K562 (cell line): Measurements from ENCODE around the gene OR11G2. TPM values are rescaled to one million over a fixed set of nuclear protein-coding genes. Genes with fewer than 3 reads are reported as not detected.

ENCODE experiments used
- ARID1B ChIP-seq: fragments of 450-650 bp; IDR thresholded peaks from 2 replicates; pipeline ENCODE4 v1.6.1; 2016; ENCODE audit warnings: antibody characterized with exemption, mild to moderate bottlenecking, inconsistent platforms
- ESRRA ChIP-seq: fragments of 450-650 bp; IDR thresholded peaks from 2 replicates; pipeline ENCODE4 v1.6.1; 2014; ENCODE audit warnings: low read depth, mild to moderate bottlenecking, moderate library complexity, borderline replicate concordance
- GABPB1 ChIP-seq: sonication (generic); formaldehyde crosslinking; IDR thresholded peaks from 2 replicates; pipeline ENCODE4 v1.8.0; 2022; ENCODE audit warnings: mild to moderate bottlenecking, missing genetic modification reagents
- HDAC8 ChIP-seq: fragments of 450-650 bp; IDR thresholded peaks from 2 replicates; pipeline ENCODE4 v1.6.1; 2016; ENCODE audit warnings: mild to moderate bottlenecking, missing genetic modification characterization, moderate library complexity, missing compliant biosample characterization
- KHSRP ChIP-seq: fragments of 450-650 bp; IDR thresholded peaks from 2 replicates; pipeline ENCODE4 v1.6.1; 2017
- LCOR ChIP-seq: sonication (generic); formaldehyde crosslinking; IDR thresholded peaks from 2 replicates; pipeline ENCODE4 v1.8.0; 2022; ENCODE audit warnings: mild to moderate bottlenecking, missing genetic modification reagents
- NELFE ChIP-seq: IDR thresholded peaks from 2 replicates; pipeline ENCODE4 v1.6.1; 2011; ENCODE audit warnings: mild to moderate bottlenecking; ENCODE audit not compliant: insufficient read depth, insufficient read length
- ZNF75A ChIP-seq: fragments of 450-650 bp; formaldehyde crosslinking; IDR thresholded peaks from 2 replicates; pipeline ENCODE4 v1.4.0; 2020; ENCODE audit warnings: mild to moderate bottlenecking
- polyA plus RNA-seq, 8 experiments: library from polyadenylated mRNA; depleted of rRNA in 4 of 8; stranded (reverse) in 5 of 8; unstranded in 3 of 8; fragments of >200 nt; fragmentation: Nextera tagmentation in 2 of 8; fragmentation: Illumina TruSeq in 1 of 8; extraction: Ambion mirVana in 2 of 8; extraction: Trizol in 1 of 8; gene quantifications; 2 replicates each; pipeline versions ENCODE4 v1.2.1 to v1.2.3, GENCODE V29; 2011 to 2014; ENCODE audit warnings: inconsistent platforms in 1 of 8, missing spikeins in 1 of 8
- total RNA-seq, 7 experiments: library from RNA; depleted of rRNA in 6 of 7; stranded (reverse); fragments of >200 nt in 6 of 7; fragmentation: Illumina TruSeq in 2 of 7; extraction: Trizol in 2 of 7; gene quantifications; 2 replicates each; pipeline versions ENCODE4 v1.2.1 to v1.2.3, GENCODE V29; 2011 to 2021; ENCODE audit warnings: low replicate concordance in 1 of 7
- TF ChIP-seq, protein P1 (sequence below), 2 experiments: fragments of 450-650 bp; formaldehyde crosslinking in 1 of 2; IDR thresholded peaks; 2 replicates each; pipeline versions ENCODE4 v1.4.0 to v1.6.1; 2014 to 2020; ENCODE audit warnings: mild to moderate bottlenecking in 2 of 2, borderline replicate concordance in 1 of 2, low read depth in 1 of 2
- TF ChIP-seq, protein P2 (sequence below): sonication (generic); formaldehyde crosslinking; IDR thresholded peaks from 2 replicates; pipeline ENCODE4 v1.8.0; 2022; ENCODE audit warnings: missing genetic modification reagents, mild to moderate bottlenecking, borderline replicate concordance
- TF ChIP-seq, protein P3 (sequence below): fragments of 250-450 bp; sonication (Bioruptor Pico); IDR thresholded peaks from 2 replicates; pipeline ENCODE4 v1.8.0; 2022; ENCODE audit warnings: inconsistent platforms
- TF ChIP-seq, protein P4 (sequence below): fragments of 250-450 bp; sonication (Bioruptor Pico); IDR thresholded peaks from 2 replicates; pipeline ENCODE4 v1.4.0; 2020; ENCODE audit warnings: mild to moderate bottlenecking, moderate library complexity
- TF ChIP-seq, protein P5 (sequence below): fragments of 250-450 bp; sonication (Bioruptor Pico); IDR thresholded peaks from 2 replicates; pipeline ENCODE4 v1.8.0; 2021; ENCODE audit warnings: moderate library complexity, mild to moderate bottlenecking, inconsistent platforms

The OR11G2 gene
- total and polyA plus RNA-seq, 9 of the 15 experiments (the other 6 are each of a cell fraction or from before 2014, with no cell fraction given): not detected

DNA sequence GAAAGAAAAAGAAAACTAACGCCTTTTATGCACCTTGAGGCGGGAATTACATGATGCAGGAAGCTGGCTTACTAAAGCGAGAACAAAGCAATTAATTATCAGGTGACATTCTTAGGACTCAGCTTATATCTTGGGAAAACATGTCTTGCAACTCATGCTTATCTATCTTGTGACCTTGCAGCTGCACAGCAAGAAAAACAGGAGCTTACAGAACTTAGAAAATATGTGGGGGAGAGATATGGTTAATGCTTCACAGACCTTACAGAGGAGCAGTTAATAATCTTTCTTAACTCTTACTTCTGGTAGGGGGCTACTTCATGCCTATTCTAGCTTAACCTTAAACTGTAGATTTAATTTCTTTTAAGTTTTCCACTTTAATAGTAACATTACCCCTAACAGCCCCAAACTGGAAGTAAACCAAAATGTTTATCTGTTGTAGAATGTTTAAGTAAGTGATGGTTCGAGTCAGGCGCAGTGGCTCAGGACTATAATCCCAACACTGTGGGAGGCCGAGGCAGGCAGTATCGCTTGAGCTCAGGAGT, 13.2 kb upstream of the OR11G2 start (continued):
- TF ChIP-seq, protein P1, sequence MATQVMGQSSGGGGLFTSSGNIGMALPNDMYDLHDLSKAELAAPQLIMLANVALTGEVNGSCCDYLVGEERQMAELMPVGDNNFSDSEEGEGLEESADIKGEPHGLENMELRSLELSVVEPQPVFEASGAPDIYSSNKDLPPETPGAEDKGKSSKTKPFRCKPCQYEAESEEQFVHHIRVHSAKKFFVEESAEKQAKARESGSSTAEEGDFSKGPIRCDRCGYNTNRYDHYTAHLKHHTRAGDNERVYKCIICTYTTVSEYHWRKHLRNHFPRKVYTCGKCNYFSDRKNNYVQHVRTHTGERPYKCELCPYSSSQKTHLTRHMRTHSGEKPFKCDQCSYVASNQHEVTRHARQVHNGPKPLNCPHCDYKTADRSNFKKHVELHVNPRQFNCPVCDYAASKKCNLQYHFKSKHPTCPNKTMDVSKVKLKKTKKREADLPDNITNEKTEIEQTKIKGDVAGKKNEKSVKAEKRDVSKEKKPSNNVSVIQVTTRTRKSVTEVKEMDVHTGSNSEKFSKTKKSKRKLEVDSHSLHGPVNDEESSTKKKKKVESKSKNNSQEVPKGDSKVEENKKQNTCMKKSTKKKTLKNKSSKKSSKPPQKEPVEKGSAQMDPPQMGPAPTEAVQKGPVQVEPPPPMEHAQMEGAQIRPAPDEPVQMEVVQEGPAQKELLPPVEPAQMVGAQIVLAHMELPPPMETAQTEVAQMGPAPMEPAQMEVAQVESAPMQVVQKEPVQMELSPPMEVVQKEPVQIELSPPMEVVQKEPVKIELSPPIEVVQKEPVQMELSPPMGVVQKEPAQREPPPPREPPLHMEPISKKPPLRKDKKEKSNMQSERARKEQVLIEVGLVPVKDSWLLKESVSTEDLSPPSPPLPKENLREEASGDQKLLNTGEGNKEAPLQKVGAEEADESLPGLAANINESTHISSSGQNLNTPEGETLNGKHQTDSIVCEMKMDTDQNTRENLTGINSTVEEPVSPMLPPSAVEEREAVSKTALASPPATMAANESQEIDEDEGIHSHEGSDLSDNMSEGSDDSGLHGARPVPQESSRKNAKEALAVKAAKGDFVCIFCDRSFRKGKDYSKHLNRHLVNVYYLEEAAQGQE (IDR thresholded peaks at IDR 0.05; ENCODE audit: borderline replicate concordance): no peak
- TF ChIP-seq, protein P1 (CRISPR knock-in tag; IDR thresholded peaks at IDR 0.05; ENCODE audit: low read depth): no peak
- TF ChIP-seq NELFE (no peak), ZNF75A (no peak), KHSRP (0 out of 2 replicates have a peak, but pooled peaks have one; percentile 47), ARID1B (peak; percentile 97), ESRRA (peak; percentile 53; the same call in 1 of the 2 replicates), HDAC8 (tag) (no peak), GABPB1 (no peak), LCOR (CRISPR knock-in tag) (0 out of 2 replicates have a peak, but pooled peaks have one; percentile 45)
- TF ChIP-seq, protein P2, sequence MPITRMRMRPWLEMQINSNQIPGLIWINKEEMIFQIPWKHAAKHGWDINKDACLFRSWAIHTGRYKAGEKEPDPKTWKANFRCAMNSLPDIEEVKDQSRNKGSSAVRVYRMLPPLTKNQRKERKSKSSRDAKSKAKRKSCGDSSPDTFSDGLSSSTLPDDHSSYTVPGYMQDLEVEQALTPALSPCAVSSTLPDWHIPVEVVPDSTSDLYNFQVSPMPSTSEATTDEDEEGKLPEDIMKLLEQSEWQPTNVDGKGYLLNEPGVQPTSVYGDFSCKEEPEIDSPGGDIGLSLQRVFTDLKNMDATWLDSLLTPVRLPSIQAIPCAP: no peak
- TF ChIP-seq, protein P3, sequence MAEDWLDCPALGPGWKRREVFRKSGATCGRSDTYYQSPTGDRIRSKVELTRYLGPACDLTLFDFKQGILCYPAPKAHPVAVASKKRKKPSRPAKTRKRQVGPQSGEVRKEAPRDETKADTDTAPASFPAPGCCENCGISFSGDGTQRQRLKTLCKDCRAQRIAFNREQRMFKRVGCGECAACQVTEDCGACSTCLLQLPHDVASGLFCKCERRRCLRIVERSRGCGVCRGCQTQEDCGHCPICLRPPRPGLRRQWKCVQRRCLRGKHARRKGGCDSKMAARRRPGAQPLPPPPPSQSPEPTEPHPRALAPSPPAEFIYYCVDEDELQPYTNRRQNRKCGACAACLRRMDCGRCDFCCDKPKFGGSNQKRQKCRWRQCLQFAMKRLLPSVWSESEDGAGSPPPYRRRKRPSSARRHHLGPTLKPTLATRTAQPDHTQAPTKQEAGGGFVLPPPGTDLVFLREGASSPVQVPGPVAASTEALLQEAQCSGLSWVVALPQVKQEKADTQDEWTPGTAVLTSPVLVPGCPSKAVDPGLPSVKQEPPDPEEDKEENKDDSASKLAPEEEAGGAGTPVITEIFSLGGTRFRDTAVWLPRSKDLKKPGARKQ (CRISPR knock-in tag): no peak
- TF ChIP-seq, protein P4, sequence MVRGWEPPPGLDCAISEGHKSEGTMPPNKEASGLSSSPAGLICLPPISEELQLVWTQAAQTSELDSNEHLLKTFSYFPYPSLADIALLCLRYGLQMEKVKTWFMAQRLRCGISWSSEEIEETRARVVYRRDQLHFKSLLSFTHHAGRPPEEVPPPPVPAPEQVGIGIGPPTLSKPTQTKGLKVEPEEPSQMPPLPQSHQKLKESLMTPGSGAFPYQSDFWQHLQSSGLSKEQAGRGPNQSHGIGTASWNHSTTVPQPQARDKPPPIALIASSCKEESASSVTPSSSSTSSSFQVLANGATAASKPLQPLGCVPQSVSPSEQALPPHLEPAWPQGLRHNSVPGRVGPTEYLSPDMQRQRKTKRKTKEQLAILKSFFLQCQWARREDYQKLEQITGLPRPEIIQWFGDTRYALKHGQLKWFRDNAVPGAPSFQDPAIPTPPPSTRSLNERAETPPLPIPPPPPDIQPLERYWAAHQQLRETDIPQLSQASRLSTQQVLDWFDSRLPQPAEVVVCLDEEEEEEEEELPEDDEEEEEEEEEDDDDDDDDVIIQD (CRISPR knock-in tag): no peak
- TF ChIP-seq, protein P5, sequence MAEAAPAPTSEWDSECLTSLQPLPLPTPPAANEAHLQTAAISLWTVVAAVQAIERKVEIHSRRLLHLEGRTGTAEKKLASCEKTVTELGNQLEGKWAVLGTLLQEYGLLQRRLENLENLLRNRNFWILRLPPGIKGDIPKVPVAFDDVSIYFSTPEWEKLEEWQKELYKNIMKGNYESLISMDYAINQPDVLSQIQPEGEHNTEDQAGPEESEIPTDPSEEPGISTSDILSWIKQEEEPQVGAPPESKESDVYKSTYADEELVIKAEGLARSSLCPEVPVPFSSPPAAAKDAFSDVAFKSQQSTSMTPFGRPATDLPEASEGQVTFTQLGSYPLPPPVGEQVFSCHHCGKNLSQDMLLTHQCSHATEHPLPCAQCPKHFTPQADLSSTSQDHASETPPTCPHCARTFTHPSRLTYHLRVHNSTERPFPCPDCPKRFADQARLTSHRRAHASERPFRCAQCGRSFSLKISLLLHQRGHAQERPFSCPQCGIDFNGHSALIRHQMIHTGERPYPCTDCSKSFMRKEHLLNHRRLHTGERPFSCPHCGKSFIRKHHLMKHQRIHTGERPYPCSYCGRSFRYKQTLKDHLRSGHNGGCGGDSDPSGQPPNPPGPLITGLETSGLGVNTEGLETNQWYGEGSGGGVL (CRISPR knock-in tag): no peak
